Measurements from ENCODE around the gene PGBD2. TPM values are rescaled to one million over a fixed set of nuclear protein-coding genes. Genes with fewer than 3 reads are reported as not detected.

The PGBD2 gene
- total and polyA plus RNA-seq, 2 of the 13 experiments (the other 11 are each of a cell fraction or from before 2014, with no cell fraction given), result 6.0 to 7.4 TPM

DNA sequence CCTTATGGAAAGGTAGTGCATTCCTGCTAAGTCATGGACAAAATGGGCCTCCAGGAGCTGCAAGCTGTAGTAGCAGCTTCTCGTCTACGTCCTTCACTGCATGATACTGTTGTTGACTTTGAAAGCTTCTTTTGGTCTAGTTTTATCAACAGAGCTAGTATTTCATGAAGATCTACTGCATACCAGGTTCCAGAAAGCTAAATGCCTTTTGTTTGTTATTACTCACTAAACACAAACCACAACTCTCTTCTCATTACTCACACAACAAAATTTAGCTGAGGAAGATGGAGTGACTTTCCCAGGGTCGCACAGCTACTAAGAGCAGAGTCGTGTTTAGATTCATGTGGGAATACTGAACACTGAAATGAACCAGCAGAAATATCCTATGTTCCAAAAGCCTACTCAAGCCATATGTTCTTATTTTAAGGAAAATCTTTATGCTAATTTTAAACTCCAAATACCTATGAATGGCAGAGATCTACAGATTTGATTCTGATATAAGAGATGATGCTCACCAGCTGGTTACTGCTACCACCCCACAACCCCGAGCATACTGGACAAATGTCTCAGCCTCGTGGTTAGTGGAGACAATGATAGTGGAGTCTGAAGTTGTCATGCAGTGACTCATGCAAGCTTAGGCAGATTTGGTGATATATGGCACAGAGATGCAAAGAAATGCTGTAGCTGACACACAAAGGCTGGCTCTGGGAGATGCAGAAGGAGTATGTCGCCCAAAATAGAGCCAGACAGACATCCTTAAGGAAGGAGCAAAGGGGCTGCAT, 20.6 kb downstream of the PGBD2 start:
- in situ Hi-C loops (cut with HindIII; ENCODE audit: extremely low pct_ligation_motif_present, low pct_unique_long_range_greater_than_20kb) (no loop called here), intact Hi-C loops (cut with micrococcal nuclease; ENCODE audit: unreplicated experiment) (no loop called here)
- no peaks in the 10 kb centered on the region for H3K79me2 ChIP-seq (ENCODE audit: insufficient read depth, low read length)
- WGBS (ENCODE audit: low lambda C conversion rate), result 66% methylated on average over 7 of the region's 7 CpGs
- H3K36me3 ChIP-seq (replicated peaks in 1 of 2; ENCODE audit: control insufficient read depth in 1 of 2, insufficient read depth in 2 of 2, low read length in 2 of 2), result no peaks in the 10 kb centered on the region; a peak in 1 of 5 replicates
- ATAC-seq (no peak), FAIRE-seq (no peak), DNase-seq (ENCODE audit: low spot score) (no peak)
- no peak overlapping the region for H3K27ac ChIP-seq (ENCODE audit: extremely low read length, insufficient read depth, low read length)
- ChIA-PET CTCF (ENCODE audit: low intra/inter-chr PET ratio, low total read pairs) (no interaction called here), POLR2A (no interaction called here)
- no peaks in the 10 kb centered on the region for H3K27me3 ChIP-seq (ENCODE audit: control insufficient read depth in 1 of 2, insufficient read depth in 2 of 2, low read length in 2 of 2)
- H3K9ac ChIP-seq (ENCODE audit: insufficient read depth, low read depth, low read length), result no peak overlapping the region
- no peak overlapping the region for H3K4me2 ChIP-seq (ENCODE audit: low read depth, low read length)
- peaks cover 18% of the 10 kb centered on the region; the same call in 1 of the 2 replicates for H3K4me1 ChIP-seq (ENCODE audit: insufficient read depth, low read length)
- H3K4me3 ChIP-seq (replicated peaks in 1 of 3; ENCODE audit: insufficient read depth in 1 of 3, low read depth in 2 of 3, low read length in 3 of 3), result no peak overlapping the region
- H4K20me1 ChIP-seq (ENCODE audit: insufficient read depth, low read length), result no peaks in the 10 kb centered on the region
- H3K9me3 ChIP-seq (ENCODE audit: low read length), result no peaks in the 10 kb centered on the region
- no peak overlapping the region for H2AFZ ChIP-seq (ENCODE audit: low read length)
- BruUV-seq (replicated peaks), result no TSS peak
- TF ChIP-seq ZNF432 (CRISPR knock-in tag; IDR thresholded peaks at IDR 0.05; ENCODE audit: borderline replicate concordance), result no peak
- no peak for TF ChIP-seq MBD4 (IDR thresholded peaks at IDR 0.05; ENCODE audit: borderline replicate concordance, low read length)
- no peak for TF ChIP-seq ZNF143 (CRISPR knock-in tag; IDR thresholded peaks at IDR 0.05)
- TF ChIP-seq, protein P1, sequence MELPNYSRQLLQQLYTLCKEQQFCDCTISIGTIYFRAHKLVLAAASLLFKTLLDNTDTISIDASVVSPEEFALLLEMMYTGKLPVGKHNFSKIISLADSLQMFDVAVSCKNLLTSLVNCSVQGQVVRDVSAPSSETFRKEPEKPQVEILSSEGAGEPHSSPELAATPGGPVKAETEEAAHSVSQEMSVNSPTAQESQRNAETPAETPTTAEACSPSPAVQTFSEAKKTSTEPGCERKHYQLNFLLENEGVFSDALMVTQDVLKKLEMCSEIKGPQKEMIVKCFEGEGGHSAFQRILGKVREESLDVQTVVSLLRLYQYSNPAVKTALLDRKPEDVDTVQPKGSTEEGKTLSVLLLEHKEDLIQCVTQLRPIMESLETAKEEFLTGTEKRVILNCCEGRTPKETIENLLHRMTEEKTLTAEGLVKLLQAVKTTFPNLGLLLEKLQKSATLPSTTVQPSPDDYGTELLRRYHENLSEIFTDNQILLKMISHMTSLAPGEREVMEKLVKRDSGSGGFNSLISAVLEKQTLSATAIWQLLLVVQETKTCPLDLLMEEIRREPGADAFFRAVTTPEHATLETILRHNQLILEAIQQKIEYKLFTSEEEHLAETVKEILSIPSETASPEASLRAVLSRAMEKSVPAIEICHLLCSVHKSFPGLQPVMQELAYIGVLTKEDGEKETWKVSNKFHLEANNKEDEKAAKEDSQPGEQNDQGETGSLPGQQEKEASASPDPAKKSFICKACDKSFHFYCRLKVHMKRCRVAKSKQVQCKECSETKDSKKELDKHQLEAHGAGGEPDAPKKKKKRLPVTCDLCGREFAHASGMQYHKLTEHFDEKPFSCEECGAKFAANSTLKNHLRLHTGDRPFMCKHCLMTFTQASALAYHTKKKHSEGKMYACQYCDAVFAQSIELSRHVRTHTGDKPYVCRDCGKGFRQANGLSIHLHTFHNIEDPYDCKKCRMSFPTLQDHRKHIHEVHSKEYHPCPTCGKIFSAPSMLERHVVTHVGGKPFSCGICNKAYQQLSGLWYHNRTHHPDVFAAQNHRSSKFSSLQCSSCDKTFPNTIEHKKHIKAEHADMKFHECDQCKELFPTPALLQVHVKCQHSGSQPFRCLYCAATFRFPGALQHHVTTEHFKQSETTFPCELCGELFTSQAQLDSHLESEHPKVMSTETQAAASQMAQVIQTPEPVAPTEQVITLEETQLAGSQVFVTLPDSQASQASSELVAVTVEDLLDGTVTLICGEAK (IDR thresholded peaks at IDR 0.05), result no peak
- TF ChIP-seq, protein P1 (CRISPR knock-in tag; IDR thresholded peaks at IDR 0.05), result no peak
- TF ChIP-seq KDM2A (CRISPR knock-in tag; IDR thresholded peaks at IDR 0.05; ENCODE audit: borderline replicate concordance, low read depth), result no peak
- no peak for TF ChIP-seq RCOR2 (CRISPR knock-in tag; IDR thresholded peaks at IDR 0.05)
- TF ChIP-seq MED8 (CRISPR knock-in tag; IDR thresholded peaks at IDR 0.05; ENCODE audit: insufficient replicate concordance), result no peak
- no peak for TF ChIP-seq ETV6 (CRISPR knock-in tag; conservative IDR thresholded peaks at IDR 0.05)
- TF ChIP-seq, protein P2, sequence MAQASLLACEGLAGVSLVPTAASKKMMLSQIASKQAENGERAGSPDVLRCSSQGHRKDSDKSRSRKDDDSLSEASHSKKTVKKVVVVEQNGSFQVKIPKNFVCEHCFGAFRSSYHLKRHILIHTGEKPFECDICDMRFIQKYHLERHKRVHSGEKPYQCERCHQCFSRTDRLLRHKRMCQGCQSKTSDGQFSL (CRISPR knock-in tag; IDR thresholded peaks at IDR 0.05), result no peak
- TF ChIP-seq, protein P3, sequence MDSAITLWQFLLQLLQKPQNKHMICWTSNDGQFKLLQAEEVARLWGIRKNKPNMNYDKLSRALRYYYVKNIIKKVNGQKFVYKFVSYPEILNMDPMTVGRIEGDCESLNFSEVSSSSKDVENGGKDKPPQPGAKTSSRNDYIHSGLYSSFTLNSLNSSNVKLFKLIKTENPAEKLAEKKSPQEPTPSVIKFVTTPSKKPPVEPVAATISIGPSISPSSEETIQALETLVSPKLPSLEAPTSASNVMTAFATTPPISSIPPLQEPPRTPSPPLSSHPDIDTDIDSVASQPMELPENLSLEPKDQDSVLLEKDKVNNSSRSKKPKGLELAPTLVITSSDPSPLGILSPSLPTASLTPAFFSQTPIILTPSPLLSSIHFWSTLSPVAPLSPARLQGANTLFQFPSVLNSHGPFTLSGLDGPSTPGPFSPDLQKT (CRISPR knock-in tag; IDR thresholded peaks at IDR 0.05; ENCODE audit: borderline replicate concordance), result no peak
- TF ChIP-seq HNRNPK (IDR thresholded peaks at IDR 0.05; ENCODE audit: low read depth, low read length, poor library complexity, severe bottlenecking), result no peak

Data from HepG2 (cell line).